DND-41 (cell line): ENCODE results near the gene IL3RA.
"Not testable (repeated sequence)": the region's sequence is repeated elsewhere in the genome, so short reads cannot be mapped to it uniquely, and the experiment has no call there.

Source experiments
- ATAC-seq: fragments of 200-7000 bp; cut with Tn5 transposase; 3 replicates; pipeline ENCODE4 v1.9.1; 2021; ENCODE audit warnings: low read depth; ENCODE audit not compliant: insufficient read depth
- DNase-seq: peaks from one replicate; pipeline ENCODE4 v3.0.0-alpha.2; 2020
- H2AFZ ChIP-seq: 2 replicates; pipeline ENCODE4 v1.6.0; 2012; ENCODE audit warnings: low read depth, low read length
- H3K27ac ChIP-seq: 2 replicates; pipeline ENCODE4 v1.5.1; 2012; ENCODE audit warnings: low read length, inconsistent platforms
- H3K27me3 ChIP-seq: fragments of 200-600 bp; sonication (generic); 2 replicates; pipeline ENCODE4 v1.6.0; 2012; ENCODE audit warnings: low read length, mild to moderate bottlenecking, inconsistent platforms; ENCODE audit not compliant: insufficient read depth, poor library complexity
- H3K36me3 ChIP-seq: 2 replicates; pipeline ENCODE4 v1.5.1; 2012; ENCODE audit warnings: low read length, inconsistent platforms; ENCODE audit not compliant: insufficient read depth
- H3K4me1 ChIP-seq: 2 replicates; pipeline ENCODE4 v1.5.1; 2012; ENCODE audit warnings: mild to moderate bottlenecking, low read length; ENCODE audit not compliant: insufficient read depth
- H3K4me2 ChIP-seq: 2 replicates; pipeline ENCODE4 v1.6.0; 2012; ENCODE audit warnings: mild to moderate bottlenecking, moderate library complexity, low read length, inconsistent platforms; ENCODE audit not compliant: insufficient read depth
- H3K4me3 ChIP-seq, 2 experiments: fragments of 200-600 bp in 1 of 2; shearing (Covaris generic) in 1 of 2; 2 replicates each; pipeline ENCODE4 v1.5.1; 2012 to 2016; ENCODE audit warnings: inconsistent platforms in 2 of 2, low read length in 2 of 2, mild to moderate bottlenecking in 2 of 2, low read depth in 1 of 2, moderate library complexity in 1 of 2
- H3K79me2 ChIP-seq: 2 replicates; pipeline ENCODE4 v1.6.0; 2012; ENCODE audit warnings: low read length, inconsistent platforms; ENCODE audit not compliant: insufficient read depth
- H3K9ac ChIP-seq: 2 replicates; pipeline ENCODE4 v1.6.0; 2012; ENCODE audit warnings: low read depth, mild to moderate bottlenecking, inconsistent platforms, low read length, moderate library complexity
- H3K9me3 ChIP-seq: 2 replicates; pipeline ENCODE4 v1.5.1; 2012; ENCODE audit warnings: low read length, moderate library complexity, mild to moderate bottlenecking, inconsistent platforms; ENCODE audit not compliant: insufficient read depth, severe bottlenecking
- H4K20me1 ChIP-seq: 2 replicates; pipeline ENCODE4 v1.6.0; 2012; ENCODE audit warnings: low read length; ENCODE audit not compliant: insufficient read depth
- CTCF ChIP-seq: IDR thresholded peaks from 2 replicates; pipeline ENCODE4 v1.5.1; 2012; ENCODE audit warnings: borderline replicate concordance, low read length, moderate library complexity, mild to moderate bottlenecking; ENCODE audit not compliant: poor library complexity, severe bottlenecking; ENCODE audit errors: extremely low read depth
- EZH2 ChIP-seq: IDR thresholded peaks from 3 replicates; pipeline ENCODE4 v1.6.1; 2012; ENCODE audit warnings: borderline replicate concordance, low read depth, mild to moderate bottlenecking, moderate library complexity, low read length, inconsistent platforms; ENCODE audit not compliant: severe bottlenecking

The IL3RA gene

GRCh38 chrX:1307626-1308340 is 28.8 kb upstream of the IL3RA start:
- Histone ChIP-seq H3K79me2 (no peaks in the 10 kb centered on the region), H2AFZ (no peak overlapping the region), H3K9ac (no peak overlapping the region), H3K27me3 (no peaks in the 10 kb centered on the region), H3K27ac (no peak overlapping the region), H3K4me1 (no peaks in the 10 kb centered on the region), H4K20me1 (no peaks in the 10 kb centered on the region), H3K9me3 (no peaks in the 10 kb centered on the region), H3K4me2 (no peak overlapping the region), H3K4me3 (no peak overlapping the region), H3K36me3 (no peaks in the 10 kb centered on the region)
- TF ChIP-seq CTCF = no peak
- no peak for TF ChIP-seq EZH2
- no peak for ATAC-seq
- DNase-seq = no peak

GRCh38 chrX:1308476-1308875 is 28.1 kb upstream of the IL3RA start:
- H3K27me3 ChIP-seq = no peaks in the 10 kb centered on the region
- no peak overlapping the region for H3K9ac ChIP-seq
- no peak overlapping the region for H3K4me2 ChIP-seq
- no peak for TF ChIP-seq EZH2
- no peak for TF ChIP-seq CTCF
- no peaks in the 10 kb centered on the region for H3K9me3 ChIP-seq
- ATAC-seq (no peak), DNase-seq (no peak)
- no peaks in the 10 kb centered on the region for H3K36me3 ChIP-seq
- no peaks in the 10 kb centered on the region for H4K20me1 ChIP-seq
- no peak overlapping the region for H3K4me3 ChIP-seq
- no peak overlapping the region for H2AFZ ChIP-seq
- H3K27ac ChIP-seq = no peak overlapping the region
- no peaks in the 10 kb centered on the region for H3K79me2 ChIP-seq
- no peaks in the 10 kb centered on the region for H3K4me1 ChIP-seq

GRCh38 chrX:1308917-1309316 is 27.7 kb upstream of the IL3RA start:
- H3K79me2 ChIP-seq, H3K27me3 ChIP-seq, H4K20me1 ChIP-seq, H2AFZ ChIP-seq, H3K4me3 ChIP-seq, H3K4me1 ChIP-seq, H3K27ac ChIP-seq, DNase-seq, H3K9me3 ChIP-seq, H3K9ac ChIP-seq, ATAC-seq, H3K4me2 ChIP-seq, H3K36me3 ChIP-seq: not testable (repeated sequence)

- DNase-seq (no peak), ATAC-seq (no peak)
- Histone ChIP-seq H3K9ac (no peak overlapping the region), H3K4me1 (no peaks in the 10 kb centered on the region), H3K4me3 (no peak overlapping the region), H3K4me2 (no peak overlapping the region), H3K36me3 (no peaks in the 10 kb centered on the region), H2AFZ (no peak overlapping the region), H3K9me3 (peaks cover 2% of the 10 kb centered on the region), H3K27me3 (no peaks in the 10 kb centered on the region), H3K79me2 (no peaks in the 10 kb centered on the region), H4K20me1 (no peaks in the 10 kb centered on the region), H3K27ac (no peak overlapping the region)
- no peak for TF ChIP-seq CTCF
- TF ChIP-seq EZH2 = no peak
Observed at GRCh38 chrX:1313788-1314187, 22.8 kb upstream of the IL3RA start.
